Psoas muscle (tissue), 8 donors: ENCODE measurements around the gene CUX1. TPM values are rescaled to one million over a fixed set of nuclear protein-coding genes. Genes with fewer than 3 reads are reported as not detected.
"Not testable (repeated sequence)": the region's sequence is repeated elsewhere in the genome, so short reads cannot be mapped to it uniquely, and the experiment has no call there.

Experiments
- ATAC-seq, 4 donors: fragments of 200-7000 bp; cut with Tn5 transposase; one replicate each; pipeline ENCODE4 v1.9.1; 2020; ENCODE audit warnings: moderate library complexity in 3 of 4, mild to moderate bottlenecking in 2 of 4
- DNase-seq, 2 donors: peaks; one replicate each; pipeline ENCODE4 v3.0.0-alpha.2; 2020
- H3K27ac ChIP-seq: fragments of 200-600 bp; one replicate; pipeline ENCODE4 v1.8.0; 2022
- H3K27me3 ChIP-seq, 3 donors: fragments of 200-600 bp in 1 of 3; one replicate each; pipeline versions ENCODE4 v1.6.1 to v1.8.0; 2013 to 2022; ENCODE audit warnings: low read length in 2 of 3, mild to moderate bottlenecking in 2 of 3, moderate library complexity in 1 of 3; ENCODE audit not compliant: insufficient read depth in 3 of 3
- H3K36me3 ChIP-seq, 2 donors: fragments of 200-600 bp in 1 of 2; one replicate each; pipeline versions ENCODE4 v1.6.1 to v1.8.0; 2013 to 2022; ENCODE audit warnings: low read depth in 1 of 2, mild to moderate bottlenecking in 1 of 2, moderate library complexity in 1 of 2; ENCODE audit not compliant: insufficient read depth in 1 of 2
- H3K4me1 ChIP-seq: fragments of 200-600 bp; one replicate; pipeline ENCODE4 v1.8.0; 2022
- H3K4me3 ChIP-seq: fragments of 200-600 bp; one replicate; pipeline ENCODE4 v1.8.0; 2022; ENCODE audit warnings: mild to moderate bottlenecking
- H3K9me3 ChIP-seq: fragments of 200-600 bp; one replicate; pipeline ENCODE4 v1.8.0; 2022
- CTCF ChIP-seq: fragments of 200-600 bp; IDR thresholded peaks from one replicate; pipeline ENCODE4 v1.8.0; 2022; ENCODE audit warnings: antibody characterized with exemption
- WGBS, 3 donors: extraction: QIAGEN DNeasy Blood & Tissue Kit; methylation state at CpG; one replicate each; pipeline versions ENCODE4 v1.1.6 to v1.1.7; 2013; 5-methylcytosine and 5-hydroxymethylcytosine counted together
- intact Hi-C, 2 donors: fragments of 100-400 bp; cut with DNase I; formaldehyde crosslinking; loops; one replicate each; pipeline versions ENCODE4 v1.11.0 to v1.14.2; 2022
- polyA plus RNA-seq, 3 donors: library from polyadenylated mRNA; stranded (reverse); fragments of 200-250 nt; gene quantifications; one replicate each; pipeline ENCODE4 v1.2.3, GENCODE V29; 2013
- total RNA-seq, 4 donors: library from RNA; stranded (reverse); fragmentation: NEBNext Ultra II Directional in 2 of 4; extraction: Animal tissue kit (Norgen Biotek cat#: 25700) in 2 of 4; gene quantifications; one replicate each; pipeline versions ENCODE4 v1.2.1 to v1.2.4, GENCODE V29; 2021 to 2023
- donor health status: healthy with polysubstance abuse.
- donor health status: DM: no; HTN: no; CAD: no; lungs with moderate emphysema.
- donor health status: Bipolar disorder and iron deficiency.
- donor health status: healthy.
- donor health status: DM: yes; HTN: yes; CAD: no.
- donor health status: DM: no; HTN: no; CAD: no.
- donor health status: DM: no; HTN: no; CAD: no.
- donor health status: DM: yes; HTN: yes; CAD: no.

The CUX1 gene
- total and polyA plus RNA-seq, 7 donors, result 12.5 to 95.6 (median 72.4) TPM

- WGBS, 3 donors, result 97 to 100% (median 98%) methylated on average over 1 of the region's 1 CpG
- intact Hi-C loops, result no loop called here
- no peak overlapping the region for H3K4me3 ChIP-seq
- TF ChIP-seq CTCF, result no peak
- H3K36me3 ChIP-seq, result no peaks in the 10 kb centered on the region
- H3K27ac ChIP-seq, result no peak overlapping the region
- DNase-seq (no peak), ATAC-seq (no peak)
- H3K27me3 ChIP-seq, result no peaks in the 10 kb centered on the region
- peaks cover 27% of the 10 kb centered on the region for H3K4me1 ChIP-seq
- H3K9me3 ChIP-seq, result no peaks in the 10 kb centered on the region
Observed at GRCh38 chr7:102047167-102047566, 229.7 kb downstream of the CUX1 start.

GRCh38 chr7:102049765-102050164 is 232.3 kb downstream of the CUX1 start:
- DNase-seq, result no peak
- Histone ChIP-seq H3K36me3 (no peaks in the 10 kb centered on the region), H3K9me3 (no peaks in the 10 kb centered on the region), H3K4me3 (no peak overlapping the region), H3K27me3 (no peaks in the 10 kb centered on the region), H3K27ac (no peak overlapping the region), H3K4me1 (peaks cover 27% of the 10 kb centered on the region)
- TF ChIP-seq CTCF, result no peak
- intact Hi-C loops, result no loop called here
- ATAC-seq, result no peak
- WGBS, 3 donors, result 94 to 95% (median 94%) methylated on average over 8 of the region's 8 CpGs

- no peaks in the 10 kb centered on the region for H3K9me3 ChIP-seq
- H3K27me3 ChIP-seq, result no peaks in the 10 kb centered on the region
- no peak overlapping the region for H3K4me3 ChIP-seq
- no peak overlapping the region for H3K27ac ChIP-seq
- intact Hi-C loops, result no loop called here
- TF ChIP-seq CTCF, result no peak
- ATAC-seq (peak in 3 of 4 donors; percentile 18 to 50 (median 42)), DNase-seq (no peak)
- peaks cover 17% of the 10 kb centered on the region for H3K4me1 ChIP-seq
- WGBS, 3 donors, result 75 to 80% (median 78%) methylated on average over 13 of the region's 13 CpGs
- no peaks in the 10 kb centered on the region for H3K36me3 ChIP-seq
Observed at GRCh38 chr7:102050864-102051460, 233.5 kb downstream of the CUX1 start.

- H3K4me3 ChIP-seq, intact Hi-C loops, H3K36me3 ChIP-seq, DNase-seq, H3K27me3 ChIP-seq, H3K9me3 ChIP-seq, H3K27ac ChIP-seq: not testable (repeated sequence)
- peak in 2 of 4 donors; percentile 64 to 80 for ATAC-seq
- WGBS, 3 donors, result 39 to 55% (median 40%) methylated on average over 10 of the region's 10 CpGs
- H3K4me1 ChIP-seq, result peaks cover 14% of the 10 kb centered on the region
Observed at GRCh38 chr7:102051736-102052135, 234.3 kb downstream of the CUX1 start.

- WGBS, 3 donors, result 95 to 98% (median 96%) methylated on average over 2 of the region's 2 CpGs
- TF ChIP-seq CTCF, result no peak
- intact Hi-C loops, result no loop called here
- H3K4me1 ChIP-seq, result peaks cover 14% of the 10 kb centered on the region
- no peaks in the 10 kb centered on the region for H3K36me3 ChIP-seq
- ATAC-seq (no peak), DNase-seq (no peak)
- H3K4me3 ChIP-seq, result no peak overlapping the region
- H3K27me3 ChIP-seq, result no peaks in the 10 kb centered on the region
- H3K27ac ChIP-seq, result no peak overlapping the region
- no peaks in the 10 kb centered on the region for H3K9me3 ChIP-seq
Observed at GRCh38 chr7:102054158-102054557, 236.7 kb downstream of the CUX1 start.
